Measurements from ENCODE around the gene SMYD1. TPM values are rescaled to one million over a fixed set of nuclear protein-coding genes. Genes with fewer than 3 reads are reported as not detected.

Gene SMYD1
- total and polyA plus RNA-seq, 8 donors = 0.05 to 0.20 (median 0.06) TPM; not detected in 5

DNA sequence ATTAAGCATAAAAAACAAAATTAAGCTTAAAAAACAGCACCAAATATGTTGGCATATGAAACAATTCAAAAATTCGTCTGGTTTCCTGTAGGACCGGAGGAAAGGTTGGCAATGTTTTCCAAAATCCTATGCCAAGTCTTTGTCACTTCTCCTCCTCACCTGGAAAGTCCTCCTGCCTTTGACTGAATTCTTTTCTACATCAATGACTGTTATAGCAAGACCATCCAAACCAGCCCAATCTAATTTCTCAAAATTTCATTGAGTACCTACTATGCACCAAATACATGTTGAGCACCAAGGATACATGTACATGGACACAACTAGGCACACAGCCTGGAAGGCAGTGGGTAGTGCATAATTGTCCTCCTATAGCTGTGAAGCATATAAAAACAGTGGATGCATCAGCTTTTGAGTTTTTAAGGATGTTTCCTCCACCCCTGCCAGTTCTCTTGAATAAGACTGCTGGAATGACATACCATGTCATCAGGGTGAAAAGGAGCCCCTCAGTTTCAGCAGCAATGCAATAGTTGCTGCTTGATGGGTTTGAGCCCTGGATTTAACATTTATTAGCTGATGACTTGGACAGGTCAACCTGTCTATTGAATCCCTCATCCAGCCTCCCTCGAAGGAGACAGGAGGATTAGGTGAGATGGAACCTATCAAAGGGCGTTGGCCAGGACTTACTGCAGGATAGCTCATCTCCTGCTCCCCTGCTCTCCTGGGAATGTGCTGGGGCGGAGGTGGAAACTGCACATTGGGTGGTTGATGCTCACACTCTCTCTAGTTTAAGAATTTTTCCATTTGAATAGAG, 55.7 kb downstream of the SMYD1 start:
- ATAC-seq = no peak
- Histone ChIP-seq H3K36me3 (no peaks in the 10 kb centered on the region), H3K27me3 (peaks cover 0 to 21% of the 10 kb centered on the region in 2 donors), H3K9me3 (no peaks in the 10 kb centered on the region), H3K4me1 (no peaks in the 10 kb centered on the region), H3K4me3 (no peak overlapping the region), H3K27ac (no peak overlapping the region)
- TF ChIP-seq, protein P1, sequence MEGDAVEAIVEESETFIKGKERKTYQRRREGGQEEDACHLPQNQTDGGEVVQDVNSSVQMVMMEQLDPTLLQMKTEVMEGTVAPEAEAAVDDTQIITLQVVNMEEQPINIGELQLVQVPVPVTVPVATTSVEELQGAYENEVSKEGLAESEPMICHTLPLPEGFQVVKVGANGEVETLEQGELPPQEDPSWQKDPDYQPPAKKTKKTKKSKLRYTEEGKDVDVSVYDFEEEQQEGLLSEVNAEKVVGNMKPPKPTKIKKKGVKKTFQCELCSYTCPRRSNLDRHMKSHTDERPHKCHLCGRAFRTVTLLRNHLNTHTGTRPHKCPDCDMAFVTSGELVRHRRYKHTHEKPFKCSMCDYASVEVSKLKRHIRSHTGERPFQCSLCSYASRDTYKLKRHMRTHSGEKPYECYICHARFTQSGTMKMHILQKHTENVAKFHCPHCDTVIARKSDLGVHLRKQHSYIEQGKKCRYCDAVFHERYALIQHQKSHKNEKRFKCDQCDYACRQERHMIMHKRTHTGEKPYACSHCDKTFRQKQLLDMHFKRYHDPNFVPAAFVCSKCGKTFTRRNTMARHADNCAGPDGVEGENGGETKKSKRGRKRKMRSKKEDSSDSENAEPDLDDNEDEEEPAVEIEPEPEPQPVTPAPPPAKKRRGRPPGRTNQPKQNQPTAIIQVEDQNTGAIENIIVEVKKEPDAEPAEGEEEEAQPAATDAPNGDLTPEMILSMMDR (IDR thresholded peaks at IDR 0.05) = no peak
- DNase-seq = no peak
- intact Hi-C loops (cut with DNase I) = no loop called here

DNA sequence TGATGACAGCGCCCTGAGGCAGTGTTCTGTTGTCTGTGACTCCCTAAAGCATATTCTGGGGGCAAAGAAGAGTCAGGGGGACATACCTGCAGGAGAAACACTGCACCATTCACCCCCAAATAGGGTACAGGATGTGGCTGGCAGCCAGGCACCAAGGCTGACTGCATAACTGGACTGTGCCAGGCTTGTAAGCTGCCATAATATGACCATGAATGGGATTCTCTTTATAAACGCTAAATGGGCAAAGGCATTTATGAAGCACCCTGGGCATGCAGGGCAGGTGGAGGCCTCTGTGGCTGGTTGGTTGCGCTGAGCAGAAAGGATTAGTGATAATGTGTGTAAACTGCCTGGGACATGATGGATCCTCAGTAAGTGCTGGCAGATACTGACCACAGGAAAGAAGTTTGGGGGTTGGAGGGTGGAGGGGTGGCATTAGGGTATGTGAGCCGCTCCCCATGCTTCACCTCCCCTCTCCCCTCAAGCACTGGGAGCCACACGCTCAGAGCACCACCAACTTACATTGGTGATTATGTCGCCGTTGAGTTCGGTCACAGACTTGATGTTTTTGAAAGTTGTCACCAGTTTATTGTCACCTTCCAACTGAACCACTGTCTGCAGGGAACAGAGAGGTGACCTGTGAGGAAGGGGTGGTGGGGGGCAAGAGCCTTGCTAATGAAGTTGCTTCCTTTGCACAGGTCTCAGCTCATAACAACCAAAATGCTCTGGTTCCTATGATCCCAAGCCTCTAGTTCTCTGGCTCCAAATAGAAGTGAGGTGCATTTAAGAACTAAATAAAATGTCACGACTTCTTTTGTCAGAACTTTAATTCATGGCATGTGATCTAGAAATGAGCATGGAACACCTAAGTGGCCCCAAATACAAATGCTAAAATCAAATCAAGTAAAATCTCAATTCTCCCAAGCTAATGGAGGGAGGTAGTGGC, 56.6 kb downstream of the SMYD1 start:
- Histone ChIP-seq H3K27ac (no peak overlapping the region), H3K4me3 (no peak overlapping the region), H3K4me1 (no peaks in the 10 kb centered on the region), H3K36me3 (no peaks in the 10 kb centered on the region), H3K27me3 (peaks cover 0 to 14% of the 10 kb centered on the region in 2 donors), H3K9me3 (no peaks in the 10 kb centered on the region)
- TF ChIP-seq, protein P1 (IDR thresholded peaks at IDR 0.05) = no peak
- ATAC-seq (no peak), DNase-seq (no peak)
- intact Hi-C loops (cut with DNase I) = no loop called here

DNA sequence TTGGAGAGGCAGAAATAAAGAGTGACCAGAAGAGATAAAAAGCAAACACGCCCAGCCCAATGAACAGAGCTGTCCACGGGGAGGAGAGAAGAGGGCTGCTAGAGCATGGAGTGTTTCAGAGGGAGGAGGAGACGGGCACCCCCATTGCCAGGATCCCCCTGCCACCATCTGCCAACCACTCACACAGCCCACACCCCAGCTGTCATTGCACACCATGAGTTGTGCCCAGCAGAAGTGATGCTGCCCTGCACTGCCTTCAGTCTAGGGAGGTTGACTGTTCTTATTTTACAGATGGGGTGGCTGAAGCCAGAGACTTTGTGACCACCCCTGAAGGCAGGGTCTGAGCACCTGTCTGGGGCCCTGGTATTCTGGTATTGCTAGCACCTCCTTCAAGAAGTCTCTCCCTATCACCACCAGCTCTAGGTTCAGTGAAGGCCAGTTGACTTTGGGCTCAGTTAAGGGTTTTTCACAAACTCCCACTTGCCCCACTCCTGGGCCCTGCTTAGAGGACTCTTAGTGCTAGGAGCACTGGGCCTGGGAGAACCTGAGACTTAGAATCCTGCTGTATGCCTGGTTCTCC, 57.8 kb downstream of the SMYD1 start:
- no peak overlapping the region for H3K4me3 ChIP-seq
- TF ChIP-seq, protein P1 (IDR thresholded peaks at IDR 0.05) = no peak

DNA sequence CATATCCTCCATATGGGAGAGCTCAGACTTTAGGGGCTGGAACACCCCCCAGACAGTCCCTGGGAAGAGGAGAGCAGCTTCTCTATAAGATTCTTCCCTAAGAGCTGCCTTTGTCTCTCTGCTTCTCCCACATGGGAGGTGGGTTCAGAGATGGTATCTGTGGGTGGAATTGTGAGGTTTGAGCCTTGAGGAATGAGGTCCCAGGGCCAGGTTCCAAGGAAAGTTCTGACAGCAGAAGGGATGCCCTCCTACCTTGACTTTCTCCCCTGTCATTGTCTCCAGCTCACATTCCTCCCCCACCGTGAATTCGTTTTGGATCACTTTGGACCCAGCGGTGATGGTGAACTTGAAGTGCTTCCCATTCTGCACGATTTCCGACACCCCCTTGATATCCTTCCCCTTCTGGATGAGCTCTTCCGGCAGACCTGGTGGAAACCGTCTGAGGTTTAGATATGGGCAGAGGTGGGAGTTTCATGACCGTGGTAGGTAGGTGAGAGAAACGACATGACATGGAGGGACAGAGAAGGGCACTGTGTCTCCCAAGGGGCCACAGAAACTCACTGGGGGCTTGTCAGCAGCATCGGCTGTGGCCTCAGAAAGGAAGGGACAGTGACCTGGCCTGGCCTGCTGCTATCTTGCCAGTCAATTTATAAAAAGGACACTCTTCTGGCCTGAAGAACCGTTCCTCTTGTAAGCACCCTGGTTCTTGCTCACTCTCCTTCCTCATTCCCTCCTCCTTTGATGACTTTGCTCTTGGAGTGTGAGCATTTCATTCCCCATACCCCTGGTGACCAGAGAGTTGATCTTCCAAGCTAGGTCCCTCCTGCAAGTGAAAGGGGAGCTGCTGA, 58.5 kb downstream of the SMYD1 start:
- ATAC-seq = no peak
- intact Hi-C loops (cut with DNase I) = no loop called here
- TF ChIP-seq, protein P1 (IDR thresholded peaks at IDR 0.05) = no peak
- DNase-seq = no peak
- H3K36me3 ChIP-seq = no peaks in the 10 kb centered on the region
- no peaks in the 10 kb centered on the region for H3K9me3 ChIP-seq
- H3K27me3 ChIP-seq = peaks cover 0 to 14% of the 10 kb centered on the region in 2 donors
- H3K4me1 ChIP-seq = no peaks in the 10 kb centered on the region
- H3K4me3 ChIP-seq = no peak overlapping the region
- no peak overlapping the region for H3K27ac ChIP-seq

More for the DNA sequence above, 57.8 kb downstream of the SMYD1 start:
- intact Hi-C loops (cut with DNase I) = no loop called here
- H3K4me1 ChIP-seq = no peaks in the 10 kb centered on the region
- H3K27ac ChIP-seq = no peak overlapping the region
- DNase-seq (no peak), ATAC-seq (no peak)
- H3K9me3 ChIP-seq = no peaks in the 10 kb centered on the region
- peaks cover 0 to 14% of the 10 kb centered on the region in 2 donors for H3K27me3 ChIP-seq
- H3K36me3 ChIP-seq = no peaks in the 10 kb centered on the region
